Measurements from ENCODE around the gene PAPSS1.

- no peak for TF ChIP-seq ARID3A (IDR thresholded peaks at IDR 0.05; ENCODE audit: borderline replicate concordance, low read depth, low read length)
- TF ChIP-seq POLR2A (conservative IDR thresholded peaks at IDR 0.05): no peak
- no peak for TF ChIP-seq CBFB (CRISPR knock-in tag; IDR thresholded peaks at IDR 0.05)
- TF ChIP-seq SIN3A (IDR thresholded peaks at IDR 0.05; ENCODE audit: borderline replicate concordance in 2 of 2, control insufficient read depth in 1 of 2, low read depth in 2 of 2, low read length in 2 of 2): no peak
- TF ChIP-seq STAT6 (CRISPR knock-in tag; IDR thresholded peaks at IDR 0.05): no peak
These were observed 88.5 kb downstream of the PAPSS1 start for GRCh38 chr4:107631560-107631959.

All from K562 (cell line).